HCEC 1CT (cell line): ENCODE measurements around the gene TEK.

Experiments
- DNase-seq: peaks from one replicate; pipeline ENCODE4 v3.0.0-alpha.2; 2017

The TEK gene

GRCh38 chr9:27248702-27249101 is 139.7 kb downstream of the TEK start:
- DNase-seq, result peak; percentile 6

- DNase-seq, result no peak
These were observed 149.6 kb downstream of the TEK start for GRCh38 chr9:27258662-27259061.

- DNase-seq, result no peak
These were observed 151.9 kb downstream of the TEK start for GRCh38 chr9:27260789-27261516.

GRCh38 chr9:27261517-27262211 is 152.6 kb downstream of the TEK start:
- DNase-seq, result peak; percentile 40

GRCh38 chr9:27272103-27272502 is 163.1 kb downstream of the TEK start:
- no peak for DNase-seq

- DNase-seq, result no peak
These were observed 164.2 kb downstream of the TEK start for GRCh38 chr9:27273186-27273585.

- peak; percentile 50 for DNase-seq
These were observed 167.4 kb downstream of the TEK start for GRCh38 chr9:27276193-27277030.

- no peak for DNase-seq
These were observed 169.3 kb downstream of the TEK start for GRCh38 chr9:27278374-27278773.

GRCh38 chr9:27279611-27280010 is 170.6 kb downstream of the TEK start:
- DNase-seq, result no peak
